Esophagus muscularis mucosa (tissue), 4 donors: ENCODE results near the gene ENOX1. TPM values are rescaled to one million over a fixed set of nuclear protein-coding genes. Genes with fewer than 3 reads are reported as not detected.

Experiments
- DNase-seq: peaks from one replicate; pipeline ENCODE4 v3.0.0-alpha.2; 2017; ENCODE audit errors: extremely low spot score
- H3K27ac ChIP-seq, 4 donors: fragments of 200-600 bp; sonication (generic); replicated peaks in 1 of 4; 1 replicate in 3 of 4; 2 replicates in 1 of 4; pipeline ENCODE4 v1.5.1; 2016 to 2019; ENCODE audit warnings: mild to moderate bottlenecking in 1 of 4
- H3K27me3 ChIP-seq, 4 donors: fragments of 200-600 bp; sonication (generic); one replicate each; pipeline versions ENCODE4 v1.5.1 to v1.6.0; 2016 to 2019
- H3K36me3 ChIP-seq, 4 donors: fragments of 200-600 bp; sonication (generic); one replicate each; pipeline ENCODE4 v1.5.1; 2016 to 2019
- H3K4me1 ChIP-seq, 4 donors: fragments of 200-600 bp; sonication (generic); one replicate each; pipeline ENCODE4 v1.5.1; 2016 to 2019
- H3K4me3 ChIP-seq, 4 donors: fragments of 200-600 bp; sonication (generic); 1 replicate in 2 of 4; 2 replicates in 2 of 4; pipeline ENCODE4 v1.5.1; 2016 to 2019; ENCODE audit warnings: mild to moderate bottlenecking in 4 of 4, moderate library complexity in 1 of 4
- H3K9me3 ChIP-seq, 4 donors: fragments of 200-600 bp; sonication (generic); 1 replicate in 3 of 4; 2 replicates in 1 of 4; pipeline ENCODE4 v1.5.1; 2016 to 2019
- EP300 ChIP-seq: sonication (generic); formaldehyde crosslinking; IDR thresholded peaks from one replicate; pipeline ENCODE4 v1.6.1; 2017; ENCODE audit warnings: antibody characterized with exemption
- POLR2A ChIP-seq: fragments of 450-650 bp; IDR thresholded peaks from one replicate; pipeline ENCODE4 v1.6.1; 2017; ENCODE audit warnings: antibody characterized with exemption, moderate library complexity, mild to moderate bottlenecking, low read depth
- POLR2AphosphoS5 ChIP-seq, 2 donors: sonication (generic); formaldehyde crosslinking; IDR thresholded peaks; one replicate each; pipeline ENCODE4 v1.6.1; 2017; ENCODE audit warnings: antibody characterized with exemption in 2 of 2
- WGBS: methylation state at CpG from one replicate; pipeline ENCODE4 v1.1.5; 2018; 5-methylcytosine and 5-hydroxymethylcytosine counted together
- intact Hi-C: fragments of 100-400 bp; cut with DNase I; formaldehyde crosslinking; loops from one replicate; pipeline ENCODE4 v1.15.1; 2023
- total RNA-seq, 4 donors: library from RNA; depleted of rRNA; stranded (reverse); fragments of >200 nt; gene quantifications; one replicate each; pipeline versions ENCODE4 v1.1.0 to v1.2.1, GENCODE V29; 2016
- TF ChIP-seq, protein P1 (sequence below), 3 experiments: fragments of 200-600 bp in 2 of 3; fragments of 450-650 bp in 1 of 3; sonication (generic) in 2 of 3; IDR thresholded peaks; one replicate each; pipeline ENCODE4 v1.5.1; 2017 to 2019; ENCODE audit warnings: antibody characterized with exemption in 3 of 3, mild to moderate bottlenecking in 2 of 3, moderate library complexity in 1 of 3

ENOX1 gene
- total RNA-seq, 4 donors from 2014 or later: 9.3 to 14.1 (median 12.4) TPM

GRCh38 chr13:43299374-43299773 is 487.4 kb downstream of the ENOX1 start:
- no peaks in the 10 kb centered on the region for H3K9me3 ChIP-seq
- no peaks in the 10 kb centered on the region for H3K36me3 ChIP-seq
- no peak overlapping the region for H3K27ac ChIP-seq
- 82% methylated on average over 5 of the region's 5 CpGs for WGBS
- peaks cover 8 to 29% (median 16%) of the 10 kb centered on the region in 4 donors for H3K4me1 ChIP-seq
- TF ChIP-seq POLR2AphosphoS5 (IDR thresholded peaks at IDR 0.05): no peak
- no peak for TF ChIP-seq POLR2A
- TF ChIP-seq, protein P1, sequence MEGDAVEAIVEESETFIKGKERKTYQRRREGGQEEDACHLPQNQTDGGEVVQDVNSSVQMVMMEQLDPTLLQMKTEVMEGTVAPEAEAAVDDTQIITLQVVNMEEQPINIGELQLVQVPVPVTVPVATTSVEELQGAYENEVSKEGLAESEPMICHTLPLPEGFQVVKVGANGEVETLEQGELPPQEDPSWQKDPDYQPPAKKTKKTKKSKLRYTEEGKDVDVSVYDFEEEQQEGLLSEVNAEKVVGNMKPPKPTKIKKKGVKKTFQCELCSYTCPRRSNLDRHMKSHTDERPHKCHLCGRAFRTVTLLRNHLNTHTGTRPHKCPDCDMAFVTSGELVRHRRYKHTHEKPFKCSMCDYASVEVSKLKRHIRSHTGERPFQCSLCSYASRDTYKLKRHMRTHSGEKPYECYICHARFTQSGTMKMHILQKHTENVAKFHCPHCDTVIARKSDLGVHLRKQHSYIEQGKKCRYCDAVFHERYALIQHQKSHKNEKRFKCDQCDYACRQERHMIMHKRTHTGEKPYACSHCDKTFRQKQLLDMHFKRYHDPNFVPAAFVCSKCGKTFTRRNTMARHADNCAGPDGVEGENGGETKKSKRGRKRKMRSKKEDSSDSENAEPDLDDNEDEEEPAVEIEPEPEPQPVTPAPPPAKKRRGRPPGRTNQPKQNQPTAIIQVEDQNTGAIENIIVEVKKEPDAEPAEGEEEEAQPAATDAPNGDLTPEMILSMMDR (IDR thresholded peaks at IDR 0.05): no peak
- no peak for TF ChIP-seq EP300
- H3K4me3 ChIP-seq: no peak overlapping the region
- DNase-seq: no peak
- intact Hi-C loops: no loop called here
- no peaks in the 10 kb centered on the region for H3K27me3 ChIP-seq

DNA sequence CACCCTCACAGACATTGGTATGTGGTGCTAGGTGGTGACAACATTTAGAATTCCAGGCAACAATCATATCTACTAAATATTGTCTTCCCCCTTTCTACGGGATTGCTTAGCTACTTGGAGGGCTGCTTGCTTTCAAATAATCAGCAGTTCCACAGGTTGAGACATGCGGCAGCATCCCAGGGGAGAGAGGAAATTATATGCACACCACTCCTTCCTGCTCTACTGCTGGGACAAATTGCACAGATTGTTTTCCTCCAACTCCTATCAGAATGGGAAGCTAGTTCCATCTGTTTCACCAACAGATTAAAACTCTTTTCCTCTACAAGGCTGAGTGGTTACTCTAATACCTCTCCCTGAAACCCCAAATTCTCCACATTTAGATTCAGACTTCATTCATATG is 488.0 kb downstream of the ENOX1 start:
- H3K36me3 ChIP-seq: no peaks in the 10 kb centered on the region
- intact Hi-C loops: no loop called here
- WGBS: 60% methylated on average over 2 of the region's 2 CpGs
- no peak overlapping the region for H3K4me3 ChIP-seq
- no peaks in the 10 kb centered on the region for H3K27me3 ChIP-seq
- TF ChIP-seq POLR2A: no peak
- TF ChIP-seq EP300: no peak
- no peak for TF ChIP-seq POLR2AphosphoS5 (IDR thresholded peaks at IDR 0.05)
- TF ChIP-seq, protein P1 (IDR thresholded peaks at IDR 0.05): no peak
- DNase-seq: no peak
- H3K9me3 ChIP-seq: no peaks in the 10 kb centered on the region
- H3K4me1 ChIP-seq: peaks cover 8 to 23% (median 14%) of the 10 kb centered on the region in 4 donors
- H3K27ac ChIP-seq: no peak overlapping the region

DNA sequence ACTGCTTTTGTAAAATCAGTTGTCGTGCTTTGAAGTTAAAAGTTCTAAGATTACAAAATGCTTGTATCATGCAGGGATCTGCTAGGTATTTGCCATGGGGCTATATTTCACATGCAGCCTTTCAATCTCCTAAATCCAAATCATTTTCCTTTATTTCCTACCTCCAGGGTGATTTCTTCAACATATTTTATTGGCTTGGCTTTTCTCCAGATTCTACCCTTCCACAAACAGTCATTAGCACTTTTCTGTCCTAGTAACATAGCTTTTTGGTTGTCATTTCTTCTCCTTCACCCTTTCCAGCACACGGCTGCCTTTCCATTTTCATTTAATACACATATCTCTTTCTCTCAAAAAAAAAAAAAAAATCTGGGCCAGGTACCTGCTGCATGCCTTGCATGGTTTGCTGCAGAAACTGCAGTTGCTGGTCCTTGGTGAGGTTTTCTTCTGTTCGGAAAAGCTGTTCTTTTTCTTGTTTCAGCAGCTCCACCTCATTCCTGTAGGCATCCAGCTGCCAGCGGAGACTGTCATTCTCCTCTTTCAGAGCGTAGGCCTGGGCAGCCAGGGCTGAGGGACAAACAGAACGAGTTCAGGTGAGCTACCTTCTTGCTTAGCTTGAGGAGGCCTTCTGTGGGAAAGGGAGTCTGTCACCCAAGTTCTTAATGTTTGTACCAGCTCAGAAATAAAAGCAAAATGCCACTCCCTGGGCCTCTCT is 488.6 kb downstream of the ENOX1 start:
- 88% methylated on average over 6 of the region's 6 CpGs for WGBS
- Histone ChIP-seq H3K9me3 (no peaks in the 10 kb centered on the region), H3K27me3 (no peaks in the 10 kb centered on the region), H3K4me1 (peaks cover 6 to 16% (median 7%) of the 10 kb centered on the region in 4 donors), H3K4me3 (no peak overlapping the region), H3K36me3 (no peaks in the 10 kb centered on the region), H3K27ac (no peak overlapping the region)
- no peak for DNase-seq
- no peak for TF ChIP-seq POLR2A
- TF ChIP-seq, protein P1 (IDR thresholded peaks at IDR 0.05): no peak
- no peak for TF ChIP-seq EP300
- TF ChIP-seq POLR2AphosphoS5 (IDR thresholded peaks at IDR 0.05): no peak
- intact Hi-C loops: no loop called here

DNA sequence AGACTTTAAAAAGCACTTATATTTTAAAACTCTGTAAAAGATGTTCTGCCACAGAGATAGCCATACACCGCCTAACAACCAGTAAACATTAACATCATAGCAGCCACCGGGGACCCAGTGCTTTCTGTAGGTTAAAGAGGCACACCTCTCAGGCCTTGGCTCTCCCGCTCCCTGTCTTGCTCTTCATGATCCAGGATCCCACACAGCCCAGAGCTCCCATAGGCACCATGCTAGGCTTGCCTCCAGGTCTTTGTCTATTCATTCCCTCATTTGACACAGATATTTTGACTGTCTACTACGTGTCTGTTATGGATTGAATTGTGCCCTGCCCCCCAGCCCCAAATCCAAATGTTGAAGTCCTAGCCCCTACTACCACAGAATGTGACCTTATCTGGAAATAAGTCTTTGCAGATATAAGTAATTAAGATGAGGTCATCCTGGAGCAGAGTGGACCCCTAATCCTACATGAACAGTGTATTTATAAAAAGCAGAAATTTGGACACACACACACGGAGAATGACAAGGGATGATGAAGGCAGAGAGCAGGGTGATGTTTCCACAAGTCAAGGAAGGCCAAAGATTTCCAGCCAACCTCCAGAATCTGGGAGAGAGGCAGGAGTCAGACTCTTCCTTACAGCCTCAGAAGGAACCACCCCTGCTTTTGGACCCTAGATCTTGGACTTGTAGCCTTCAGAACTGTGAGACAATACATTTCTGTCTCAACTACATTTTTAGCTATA is 490.8 kb downstream of the ENOX1 start:
- Histone ChIP-seq H3K27me3 (no peaks in the 10 kb centered on the region), H3K27ac (no peak overlapping the region), H3K9me3 (no peaks in the 10 kb centered on the region), H3K36me3 (no peaks in the 10 kb centered on the region), H3K4me3 (no peak overlapping the region), H3K4me1 (peaks cover 0 to 10% (median 0%) of the 10 kb centered on the region in 4 donors)
- intact Hi-C loops: no loop called here
- WGBS: 76% methylated on average over 5 of the region's 5 CpGs
- DNase-seq: no peak
- TF ChIP-seq POLR2A: no peak
- TF ChIP-seq EP300: no peak
- TF ChIP-seq POLR2AphosphoS5 (IDR thresholded peaks at IDR 0.05): no peak
- TF ChIP-seq, protein P1 (IDR thresholded peaks at IDR 0.05): no peak
